HepG2 (cell line): ENCODE measurements around the gene PIP4K2C. TPM values are rescaled to one million over a fixed set of nuclear protein-coding genes. Genes with fewer than 3 reads are reported as not detected.
A peak's percentile ranks its signal among the peaks of the same experiment; 100 is the strongest.

Experiments
- BCL3 ChIP-seq: sonication (generic); formaldehyde crosslinking; IDR thresholded peaks from 2 replicates; pipeline ENCODE4 v1.5.1; 2020; ENCODE audit warnings: mild to moderate bottlenecking, missing genetic modification reagents, moderate library complexity
- DR1 ChIP-seq: sonication (generic); formaldehyde crosslinking; IDR thresholded peaks from 2 replicates; pipeline ENCODE4 v1.8.0; 2021; ENCODE audit warnings: mild to moderate bottlenecking, missing genetic modification reagents, inconsistent platforms
- GATAD1 ChIP-seq: IDR thresholded peaks from 2 replicates; pipeline ENCODE4 v1.6.1; 2016; ENCODE audit warnings: missing genetic modification reagents, missing compliant biosample characterization
- HMG20B ChIP-seq: conservative IDR thresholded peaks from 2 replicates; pipeline ENCODE4 v1.6.1; 2016; ENCODE audit warnings: missing genetic modification reagents, missing compliant biosample characterization
- HNRNPLL ChIP-seq: fragments of 200-400 bp; formaldehyde crosslinking; IDR thresholded peaks from 2 replicates; pipeline ENCODE4 v1.6.1; 2017; ENCODE audit warnings: mild to moderate bottlenecking, low read depth, low read length; ENCODE audit not compliant: poor library complexity, severe bottlenecking
- HNRNPUL1 ChIP-seq: fragments of 200-400 bp; formaldehyde crosslinking; IDR thresholded peaks from 2 replicates; pipeline ENCODE4 v1.6.1; 2017; ENCODE audit warnings: low read depth, mild to moderate bottlenecking, low read length, moderate library complexity
- IKZF5 ChIP-seq: IDR thresholded peaks from 2 replicates; pipeline ENCODE4 v1.6.1; 2018; ENCODE audit warnings: missing genetic modification reagents, mild to moderate bottlenecking, missing compliant biosample characterization
- KDM2A ChIP-seq: sonication (generic); formaldehyde crosslinking; IDR thresholded peaks from 2 replicates; pipeline ENCODE4 v1.4.0; 2020; ENCODE audit warnings: low read depth, missing genetic modification reagents, borderline replicate concordance
- NAIF1 ChIP-seq: sonication (generic); formaldehyde crosslinking; IDR thresholded peaks from 2 replicates; pipeline ENCODE4 v1.5.0; 2020; ENCODE audit warnings: mild to moderate bottlenecking, missing genetic modification reagents, borderline replicate concordance
- NR2F2 ChIP-seq: IDR thresholded peaks from 2 replicates; pipeline ENCODE4 v1.6.1; 2012; ENCODE audit warnings: low read depth, inconsistent platforms, borderline replicate concordance
- PATZ1 ChIP-seq: sonication (generic); formaldehyde crosslinking; IDR thresholded peaks from 2 replicates; pipeline ENCODE4 v1.4.0; 2020; ENCODE audit warnings: missing genetic modification reagents
- RBAK ChIP-seq: sonication (generic); formaldehyde crosslinking; IDR thresholded peaks from 2 replicates; pipeline ENCODE4 v1.5.1; 2020; ENCODE audit warnings: mild to moderate bottlenecking, missing genetic modification reagents
- SAP130 ChIP-seq: IDR thresholded peaks from 2 replicates; pipeline ENCODE4 v1.6.1; 2016; ENCODE audit warnings: low read depth
- SMAD3 ChIP-seq: sonication (generic); formaldehyde crosslinking; IDR thresholded peaks from 2 replicates; pipeline ENCODE4 v1.4.0; 2020; ENCODE audit warnings: missing genetic modification reagents
- SRSF9 ChIP-seq: fragments of 200-400 bp; formaldehyde crosslinking; IDR thresholded peaks from 2 replicates; pipeline ENCODE4 v1.6.1; 2018; ENCODE audit warnings: borderline replicate concordance, mild to moderate bottlenecking, low read depth, low read length; ENCODE audit not compliant: insufficient read depth, poor library complexity, severe bottlenecking
- THAP8 ChIP-seq: sonication (generic); formaldehyde crosslinking; IDR thresholded peaks from 2 replicates; pipeline ENCODE4 v1.5.1; 2020; ENCODE audit warnings: missing genetic modification reagents, mild to moderate bottlenecking, borderline replicate concordance
- ZNF543 ChIP-seq: sonication (generic); formaldehyde crosslinking; IDR thresholded peaks from 2 replicates; pipeline ENCODE4 v1.4.0; 2020; ENCODE audit warnings: mild to moderate bottlenecking, missing genetic modification reagents
- ZNF768 ChIP-seq: sonication (generic); formaldehyde crosslinking; IDR thresholded peaks from 2 replicates; pipeline ENCODE4 v1.4.0; 2020; ENCODE audit warnings: missing genetic modification reagents
- ZSCAN21 ChIP-seq: sonication (generic); formaldehyde crosslinking; IDR thresholded peaks from 2 replicates; pipeline ENCODE4 v1.8.0; 2022; ENCODE audit warnings: mild to moderate bottlenecking, missing genetic modification reagents, moderate library complexity, borderline replicate concordance
- ZSCAN31 ChIP-seq: sonication (generic); formaldehyde crosslinking; IDR thresholded peaks from 2 replicates; pipeline ENCODE4 v1.5.0; 2020; ENCODE audit warnings: low read depth, mild to moderate bottlenecking, missing genetic modification reagents
- polyA plus RNA-seq, 8 experiments: library from polyadenylated mRNA; depleted of rRNA in 3 of 8; stranded (reverse) in 7 of 8; unstranded in 1 of 8; fragments of >200 nt; fragmentation: Illumina TruSeq in 4 of 8; extraction: Trizol in 4 of 8; gene quantifications; 2 replicates each; pipeline versions ENCODE4 v1.2.1 to v1.2.3, GENCODE V29; 2011 to 2016; ENCODE audit warnings: low read depth in 4 of 8, missing spikeins in 1 of 8, mixed read lengths in 1 of 8; ENCODE audit not compliant: insufficient read depth in 1 of 8
- total RNA-seq, 5 experiments: library from RNA; depleted of rRNA; stranded (reverse); fragments of >200 nt; fragmentation: Illumina TruSeq; extraction: Trizol; gene quantifications; 2 replicates each; pipeline ENCODE4 v1.2.3, GENCODE V29; 2016; ENCODE audit warnings: low read depth in 1 of 5

PIP4K2C gene
- total and polyA plus RNA-seq, 2 of the 13 experiments (the other 11 are each of a cell fraction or from before 2014, with no cell fraction given): 23.3 to 26.4 TPM

- TF ChIP-seq PATZ1 (CRISPR knock-in tag) (peak; percentile 61; the same call in 1 of the 2 replicates), ZNF768 (CRISPR knock-in tag) (no peak), ZSCAN21 (peak; percentile 20; the same call in 1 of the 2 replicates), BCL3 (CRISPR knock-in tag) (no peak), SMAD3 (CRISPR knock-in tag) (no peak), NAIF1 (CRISPR knock-in tag) (no peak), IKZF5 (CRISPR knock-in tag) (no peak), HMG20B (CRISPR knock-in tag) (no peak), HNRNPUL1 (no peak), SAP130 (CRISPR knock-in tag) (peak; percentile 47), HNRNPLL (no peak), RBAK (CRISPR knock-in tag) (no peak), GATAD1 (CRISPR knock-in tag) (no peak), KDM2A (CRISPR knock-in tag) (0 out of 2 replicates have a peak, but pooled peaks have one; percentile 52), THAP8 (no peak), NR2F2 (no peak), SRSF9 (no peak), DR1 (CRISPR knock-in tag) (no peak), ZNF543 (no peak), ZSCAN31 (no peak)
These were observed 7.8 kb upstream of the PIP4K2C start (continued) for GRCh38 chr12:57583008-57583831.
